GM15510 (cell line): ENCODE data around the gene OR51G2.

ENCODE experiments used
- POLR2A ChIP-seq: IDR thresholded peaks from 3 replicates; pipeline ENCODE4 v1.6.1; 2011; ENCODE audit warnings: borderline replicate concordance; ENCODE audit not compliant: insufficient read length; ENCODE audit errors: extremely low read depth

OR51G2 gene

GRCh38 chr11:4887591-4887990, 31.6 kb downstream of the OR51G2 start:
- TF ChIP-seq POLR2A: no peak

GRCh38 chr11:4886186-4886585, 33.0 kb downstream of the OR51G2 start:
- TF ChIP-seq POLR2A: no peak

- no peak for TF ChIP-seq POLR2A
Measured at GRCh38 chr11:4884361-4884760, 34.8 kb downstream of the OR51G2 start.

- no peak for TF ChIP-seq POLR2A
Measured at GRCh38 chr11:4882543-4882942, 36.6 kb downstream of the OR51G2 start.

GRCh38 chr11:4881860-4882500, 37.2 kb downstream of the OR51G2 start, which contains the start of gene OR51T1:
Gene OR51T1 (plus strand): TSS chr11:4881900. CDS start chr11:4881900, 0 bp downstream.
- no peak for TF ChIP-seq POLR2A

GRCh38 chr11:4881188-4881587, 38.0 kb downstream of the OR51G2 start:
- TF ChIP-seq POLR2A: no peak

GRCh38 chr11:4865855-4866254, 53.3 kb downstream of the OR51G2 start:
- no peak for TF ChIP-seq POLR2A

GRCh38 chr11:4863876-4864275, 55.3 kb downstream of the OR51G2 start:
- no peak for TF ChIP-seq POLR2A
